Measurements from ENCODE around the gene BRICD5. TPM values are rescaled to one million over a fixed set of nuclear protein-coding genes. Genes with fewer than 3 reads are reported as not detected.

BRICD5 gene
- total RNA-seq, 1 experiment from 2014 or later = 17.1 TPM

DNA sequence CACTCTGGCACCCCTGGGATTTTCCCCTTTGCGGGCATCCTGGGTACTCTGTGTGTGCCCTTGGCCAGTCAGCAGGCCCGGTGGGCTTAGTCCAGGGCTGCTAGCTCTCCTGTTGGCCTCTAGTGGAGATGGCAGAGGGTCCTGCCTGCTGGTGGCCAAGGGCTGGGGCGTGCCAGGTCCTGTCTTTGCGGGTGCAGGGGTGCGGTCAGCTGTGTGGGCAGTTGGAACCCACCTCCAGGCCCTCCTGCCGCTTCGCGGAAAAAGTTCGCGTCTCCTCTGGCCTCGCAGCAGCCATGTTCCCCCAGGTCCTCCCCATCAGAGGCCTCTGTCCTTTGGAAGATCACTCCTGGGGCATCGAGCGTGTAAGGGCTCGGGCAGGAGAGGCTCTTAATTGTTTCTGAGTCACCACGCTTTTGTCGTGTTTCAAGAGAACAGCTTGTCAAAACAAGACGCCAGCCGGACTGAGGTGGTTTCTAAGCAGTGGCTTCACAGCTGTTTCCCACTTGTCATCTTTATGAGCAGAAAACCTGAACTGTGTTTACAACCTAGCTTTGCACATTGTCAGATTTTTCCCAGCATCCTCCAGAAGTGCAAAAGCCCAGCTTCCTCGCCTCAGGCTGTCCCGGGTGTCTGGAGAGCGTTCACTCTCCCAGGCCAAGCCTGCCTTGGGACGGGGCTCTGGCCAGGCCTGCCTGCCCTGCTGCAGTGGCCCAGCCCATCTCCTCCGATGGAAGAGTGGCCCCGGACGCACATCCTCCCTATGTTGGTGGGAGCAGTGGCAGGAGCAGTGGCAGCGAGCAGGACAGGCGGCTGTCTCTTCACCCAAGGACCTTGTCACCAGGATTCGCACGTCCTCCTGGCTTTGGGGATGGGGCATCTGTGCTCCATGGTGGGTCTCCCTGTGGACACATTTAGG lies 20.6 kb upstream of the BRICD5 start:
- intact Hi-C loops (cut with micrococcal nuclease; ENCODE audit: unreplicated experiment) = no loop called here
- peaks cover 41% of the 10 kb centered on the region for H4K20me1 ChIP-seq (ENCODE audit: insufficient read depth)
- ChIA-PET POLR2A (ENCODE audit: unreplicated experiment) (no interaction called here), CTCF (no interaction called here)
- 0 out of 2 replicates have a peak, but pooled peaks cover 7% of the 10 kb centered on the region for H3F3A ChIP-seq (ENCODE audit: insufficient read depth, low read depth)
- H3K4me2 ChIP-seq = no peak overlapping the region
- TF ChIP-seq, protein P1, sequence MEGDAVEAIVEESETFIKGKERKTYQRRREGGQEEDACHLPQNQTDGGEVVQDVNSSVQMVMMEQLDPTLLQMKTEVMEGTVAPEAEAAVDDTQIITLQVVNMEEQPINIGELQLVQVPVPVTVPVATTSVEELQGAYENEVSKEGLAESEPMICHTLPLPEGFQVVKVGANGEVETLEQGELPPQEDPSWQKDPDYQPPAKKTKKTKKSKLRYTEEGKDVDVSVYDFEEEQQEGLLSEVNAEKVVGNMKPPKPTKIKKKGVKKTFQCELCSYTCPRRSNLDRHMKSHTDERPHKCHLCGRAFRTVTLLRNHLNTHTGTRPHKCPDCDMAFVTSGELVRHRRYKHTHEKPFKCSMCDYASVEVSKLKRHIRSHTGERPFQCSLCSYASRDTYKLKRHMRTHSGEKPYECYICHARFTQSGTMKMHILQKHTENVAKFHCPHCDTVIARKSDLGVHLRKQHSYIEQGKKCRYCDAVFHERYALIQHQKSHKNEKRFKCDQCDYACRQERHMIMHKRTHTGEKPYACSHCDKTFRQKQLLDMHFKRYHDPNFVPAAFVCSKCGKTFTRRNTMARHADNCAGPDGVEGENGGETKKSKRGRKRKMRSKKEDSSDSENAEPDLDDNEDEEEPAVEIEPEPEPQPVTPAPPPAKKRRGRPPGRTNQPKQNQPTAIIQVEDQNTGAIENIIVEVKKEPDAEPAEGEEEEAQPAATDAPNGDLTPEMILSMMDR (conservative IDR thresholded peaks at IDR 0.05) = no peak
- TF ChIP-seq EZH2 (IDR thresholded peaks at IDR 0.05; ENCODE audit: low read depth) = no peak
- H3K9me3 ChIP-seq (ENCODE audit: insufficient read depth, low read depth) = no peaks in the 10 kb centered on the region
- no peak for DNase-seq
- H3K9me2 ChIP-seq (ENCODE audit: insufficient read depth) = no peaks in the 10 kb centered on the region
- H3K4me3 ChIP-seq = no peak overlapping the region
- H3K36me3 ChIP-seq (ENCODE audit: low read depth) = peaks cover 4% of the 10 kb centered on the region; the same call in 1 of the 2 replicates
- peaks cover 7% of the 10 kb centered on the region for H3K4me1 ChIP-seq (replicated peaks; ENCODE audit: insufficient read depth)
- H3K27ac ChIP-seq = no peak overlapping the region
- H3K79me2 ChIP-seq (ENCODE audit: low read depth) = peaks cover 24% of the 10 kb centered on the region
- H2AFZ ChIP-seq = no peak overlapping the region
- H3K27me3 ChIP-seq (ENCODE audit: insufficient read depth, low read depth) = no peaks in the 10 kb centered on the region
- BruUV-seq (replicated peaks) = no TSS peak

DNA sequence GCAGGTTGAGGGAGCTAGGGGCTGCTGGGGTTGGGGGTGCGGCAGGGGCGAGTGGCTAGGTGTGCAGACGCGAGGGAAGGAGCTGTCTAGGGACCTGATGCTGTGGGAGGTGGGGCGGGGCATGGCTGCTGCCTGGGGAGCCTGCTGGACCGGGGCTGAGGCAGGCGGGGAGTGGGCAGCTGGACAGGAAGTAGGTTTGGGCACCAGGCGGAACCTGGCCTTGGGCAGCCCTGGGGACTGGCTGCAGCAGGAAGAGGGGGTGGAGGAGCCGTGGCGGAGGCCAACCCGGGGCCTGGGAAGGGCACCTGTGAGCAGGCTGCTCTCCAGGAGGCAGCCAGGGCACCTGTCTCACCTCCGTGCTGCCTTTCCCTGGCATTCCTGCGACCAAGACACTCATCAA lies 19.7 kb upstream of the BRICD5 start:
- no peak for DNase-seq
- no TSS peak for BruUV-seq (replicated peaks)
- TF ChIP-seq EZH2 (IDR thresholded peaks at IDR 0.05; ENCODE audit: low read depth) = no peak
- TF ChIP-seq, protein P1 (conservative IDR thresholded peaks at IDR 0.05) = no peak
- Histone ChIP-seq H3K79me2 (ENCODE audit: low read depth) (peaks cover 33% of the 10 kb centered on the region), H4K20me1 (ENCODE audit: insufficient read depth) (peaks cover 44% of the 10 kb centered on the region), H2AFZ (no peak overlapping the region), H3K27me3 (ENCODE audit: insufficient read depth, low read depth) (no peaks in the 10 kb centered on the region), H3K27ac (no peak overlapping the region), H3K36me3 (ENCODE audit: low read depth) (peaks cover 4% of the 10 kb centered on the region; the same call in 1 of the 2 replicates), H3K4me3 (no peak overlapping the region), H3K9me2 (ENCODE audit: insufficient read depth) (no peaks in the 10 kb centered on the region), H3K4me1 (replicated peaks; ENCODE audit: insufficient read depth) (peaks cover 12% of the 10 kb centered on the region), H3F3A (ENCODE audit: insufficient read depth, low read depth) (0 out of 2 replicates have a peak, but pooled peaks cover 2% of the 10 kb centered on the region), H3K4me2 (no peak overlapping the region), H3K9me3 (ENCODE audit: insufficient read depth, low read depth) (no peaks in the 10 kb centered on the region)
- ChIA-PET CTCF (no interaction called here), POLR2A (ENCODE audit: unreplicated experiment) (interaction anchor here (0.5 kb wide), 1 partner anchor 68 kb away, joined by 3 read pairs; no protein-coding TSS in a partner anchor)
- intact Hi-C loops (cut with micrococcal nuclease; ENCODE audit: unreplicated experiment) = no loop called here

DNA sequence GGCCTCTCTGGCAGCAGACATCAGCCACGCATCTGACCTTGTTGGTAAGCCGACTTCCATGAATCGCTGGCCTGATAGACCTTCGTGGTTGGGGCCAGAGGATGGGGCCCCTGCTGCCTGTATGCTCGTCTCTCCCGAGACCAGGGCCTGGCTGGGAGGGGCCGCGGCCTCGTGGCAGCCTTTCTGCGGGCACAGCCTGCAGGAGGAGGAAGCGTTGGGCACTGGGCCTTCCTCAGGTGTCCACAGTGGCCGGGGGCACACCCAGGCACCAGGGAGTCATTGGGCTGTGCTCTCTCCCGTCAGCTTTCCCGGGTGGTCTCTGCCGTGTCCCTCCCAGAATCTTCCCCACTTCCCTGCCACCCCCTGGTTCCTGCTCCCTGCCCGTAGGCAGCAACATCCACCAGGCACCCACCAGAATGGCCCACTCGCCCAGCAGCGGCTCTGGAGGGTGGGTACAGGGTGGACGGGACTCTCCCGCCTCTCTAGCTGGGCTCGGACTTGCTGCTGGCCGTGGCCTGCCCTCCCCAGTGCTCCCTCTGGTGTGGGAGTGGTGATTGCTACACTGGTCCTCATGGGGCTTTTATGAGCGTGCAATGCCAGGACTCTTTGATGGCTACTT lies 19.1 kb upstream of the BRICD5 start:
- Histone ChIP-seq H3K4me2 (no peak overlapping the region), H3K9me2 (ENCODE audit: insufficient read depth) (no peaks in the 10 kb centered on the region), H3K4me3 (no peak overlapping the region), H3K9me3 (ENCODE audit: insufficient read depth, low read depth) (no peaks in the 10 kb centered on the region), H3K4me1 (replicated peaks; ENCODE audit: insufficient read depth) (peaks cover 18% of the 10 kb centered on the region), H3K27me3 (ENCODE audit: insufficient read depth, low read depth) (no peaks in the 10 kb centered on the region), H3K79me2 (ENCODE audit: low read depth) (peaks cover 39% of the 10 kb centered on the region), H4K20me1 (ENCODE audit: insufficient read depth) (peaks cover 44% of the 10 kb centered on the region), H2AFZ (no peak overlapping the region), H3K27ac (no peak overlapping the region), H3K36me3 (ENCODE audit: low read depth) (peaks cover 4% of the 10 kb centered on the region; the same call in 1 of the 2 replicates), H3F3A (ENCODE audit: insufficient read depth, low read depth) (0 out of 2 replicates have a peak, but pooled peaks cover under 1% of the 10 kb centered on the region)
- no peak for TF ChIP-seq EZH2 (IDR thresholded peaks at IDR 0.05; ENCODE audit: low read depth)
- TF ChIP-seq, protein P1 (conservative IDR thresholded peaks at IDR 0.05) = no peak
- intact Hi-C loops (cut with micrococcal nuclease; ENCODE audit: unreplicated experiment) = loop anchor here (10.0 kb wide), 1 partner anchor 675 kb away; no protein-coding TSS in a partner anchor
- ChIA-PET POLR2A (ENCODE audit: unreplicated experiment) (interaction anchor here (0.5 kb wide), 1 partner anchor 67 kb away, joined by 3 read pairs; no protein-coding TSS in a partner anchor), CTCF (no interaction called here)
- no peak for DNase-seq
- no TSS peak for BruUV-seq (replicated peaks)

Data from PC-9 (cell line).